Islet precursor cell (in vitro differentiated cells): ENCODE results near the gene CREB3L1.
A peak's percentile ranks its signal among the peaks of the same experiment; 100 is the strongest.

Source experiments
- DNase-seq: peaks from one replicate; pipeline ENCODE4 v3.0.0-alpha.2; 2018

The CREB3L1 gene

DNA sequence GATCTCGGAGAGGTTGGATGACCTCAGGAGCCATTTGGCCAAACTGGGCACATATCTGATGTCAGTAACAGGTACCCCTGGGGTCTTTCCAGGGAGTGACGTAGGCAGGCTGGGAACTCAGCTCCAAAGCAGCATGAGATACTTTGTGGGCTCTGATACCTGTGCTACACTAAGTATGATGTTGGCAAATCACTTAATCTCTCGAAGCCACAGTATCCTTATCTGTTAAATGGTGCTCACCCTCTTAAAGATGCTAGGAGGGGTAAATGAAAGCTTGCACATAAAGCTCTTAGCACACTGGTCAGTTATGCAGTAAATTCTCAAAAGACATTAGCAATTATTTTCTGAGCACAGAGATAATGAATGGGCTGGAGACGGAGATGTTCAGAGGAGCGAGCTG lies 52.7 kb downstream of the CREB3L1 start:
- peak; percentile 43 for DNase-seq

DNA sequence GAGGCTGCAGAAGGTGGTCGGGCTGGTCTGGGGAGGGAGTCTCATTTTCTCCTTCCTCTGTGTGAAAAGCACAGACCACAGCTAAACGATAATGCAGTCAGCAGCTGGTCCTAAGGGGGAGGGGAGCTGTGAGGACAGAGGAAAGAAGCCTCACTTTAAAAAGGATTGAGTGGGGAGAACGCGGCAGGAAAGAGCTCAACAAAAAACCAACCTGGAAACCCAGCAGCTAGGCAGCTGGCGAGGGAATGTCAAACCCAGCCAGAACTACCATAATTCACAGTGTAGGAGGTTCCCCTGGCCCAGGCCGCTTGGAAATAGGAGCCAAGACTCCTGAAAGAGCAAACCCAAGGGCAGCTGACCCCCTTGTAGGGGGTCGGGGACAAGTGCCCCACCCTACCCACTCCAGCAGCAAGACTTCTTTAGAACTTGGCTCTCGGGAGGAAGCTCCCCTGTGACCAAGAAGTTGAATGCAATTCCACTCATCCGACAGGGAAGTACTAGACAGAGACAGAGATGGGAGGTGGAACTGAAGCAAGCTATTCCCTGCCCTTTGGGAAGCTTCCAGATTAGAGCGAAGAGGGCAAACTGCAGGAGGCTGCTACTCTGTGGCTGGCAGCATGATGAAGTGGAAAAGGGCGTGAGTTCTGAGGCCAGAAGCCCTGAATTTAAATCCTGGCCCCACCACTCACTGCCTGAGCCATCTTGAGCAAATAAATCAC lies 53.3 kb downstream of the CREB3L1 start:
- DNase-seq, result peak; percentile 72

DNA sequence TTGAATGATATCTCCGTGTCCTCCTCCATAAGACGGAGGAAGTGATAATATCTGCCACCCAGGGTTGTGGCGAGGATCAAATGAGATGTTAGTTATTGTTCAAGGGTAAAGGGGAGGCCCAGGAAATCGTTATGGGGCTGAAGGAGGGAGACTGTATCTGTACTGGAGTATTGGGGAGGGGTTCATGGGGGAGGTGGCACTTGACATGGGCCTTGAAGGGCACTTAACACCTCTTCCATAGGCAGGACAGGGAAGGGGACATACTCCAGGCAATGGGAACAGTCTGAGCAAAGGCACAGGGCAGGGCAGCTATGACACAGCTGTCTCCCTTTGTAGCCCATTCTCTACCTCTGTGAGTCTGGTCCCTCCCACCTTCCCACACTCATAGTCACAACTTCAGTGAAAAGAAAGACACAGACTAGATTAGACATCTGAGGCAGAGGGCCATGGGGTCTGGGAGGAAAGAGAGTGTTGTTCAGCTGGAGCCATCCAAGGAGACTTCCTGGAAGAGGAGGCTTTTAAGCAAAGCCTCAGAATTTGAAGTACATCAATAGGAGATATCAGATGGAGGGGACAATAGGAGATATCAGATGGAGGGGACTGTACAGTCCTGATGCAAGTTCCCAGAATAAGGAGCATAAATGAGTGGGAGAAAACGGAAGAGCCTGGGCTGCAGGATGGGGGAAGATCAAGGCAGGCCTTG lies 54.0 kb downstream of the CREB3L1 start:
- peak; percentile 50 for DNase-seq

DNA sequence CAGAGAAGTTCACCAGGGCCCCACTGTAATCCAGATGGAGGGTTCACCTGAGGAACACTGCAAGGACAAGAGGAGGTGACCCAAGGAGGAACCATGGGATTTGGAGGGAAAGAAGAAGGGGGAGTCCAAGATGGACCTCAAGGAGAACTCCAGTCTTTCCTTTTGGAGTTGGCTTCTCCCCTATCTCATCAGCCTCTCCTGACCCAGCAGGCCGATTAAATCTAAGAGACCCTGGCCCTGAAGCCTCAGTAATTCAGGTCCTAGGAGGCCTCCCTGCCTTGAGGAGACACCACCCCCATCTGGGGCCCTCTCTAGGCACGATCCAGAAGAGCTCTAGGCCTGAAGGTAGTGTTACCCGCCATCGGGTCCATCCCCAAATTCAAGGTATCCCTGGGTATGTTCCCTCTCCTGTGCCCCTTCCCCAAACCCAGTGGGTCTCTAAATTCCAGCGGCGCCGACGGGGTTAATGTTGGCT lies 54.7 kb downstream of the CREB3L1 start:
- DNase-seq, result no peak

DNA sequence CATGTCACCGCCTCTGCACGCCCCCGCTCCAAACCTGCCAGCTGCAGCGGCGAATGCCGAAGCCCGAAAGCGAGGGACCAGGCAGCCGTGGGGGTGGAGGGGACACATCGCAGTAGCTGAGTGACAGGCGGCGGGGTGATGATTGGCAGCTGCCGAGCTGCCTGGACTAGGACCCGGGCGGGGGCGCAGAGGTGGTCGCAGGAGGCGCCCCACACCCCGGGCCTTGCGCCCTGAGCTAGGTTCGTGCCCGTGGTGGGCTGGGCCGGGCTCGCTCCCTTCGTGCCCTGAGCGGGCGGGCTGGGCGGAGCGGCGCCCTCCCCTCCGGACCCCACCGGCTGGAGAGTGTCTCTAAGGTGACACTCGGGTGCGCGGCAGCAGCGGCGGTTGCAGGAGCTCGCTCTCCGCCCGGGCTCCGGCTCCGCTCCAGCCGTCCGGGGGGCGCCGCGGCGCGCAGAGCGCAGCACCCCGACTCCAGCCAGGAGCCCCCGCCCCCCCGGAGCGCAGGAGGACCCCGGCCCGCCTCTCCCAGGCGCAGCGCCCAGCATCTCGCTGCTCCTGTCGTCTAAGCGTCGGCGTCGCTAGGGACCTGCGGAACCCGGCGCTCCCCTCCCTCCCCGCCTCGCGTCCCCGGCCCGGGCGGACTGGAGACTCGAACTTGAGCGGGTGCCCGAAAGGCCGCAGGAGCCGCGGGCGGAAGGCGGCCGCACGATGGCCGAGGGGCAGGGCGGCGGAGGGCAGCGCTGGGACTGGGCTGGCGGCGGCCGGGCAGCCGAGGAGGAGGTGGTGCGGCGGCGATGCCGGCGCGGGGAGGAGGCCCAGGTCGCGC lies 55.3 kb downstream of the CREB3L1 start:
- peak; percentile 64 for DNase-seq

DNA sequence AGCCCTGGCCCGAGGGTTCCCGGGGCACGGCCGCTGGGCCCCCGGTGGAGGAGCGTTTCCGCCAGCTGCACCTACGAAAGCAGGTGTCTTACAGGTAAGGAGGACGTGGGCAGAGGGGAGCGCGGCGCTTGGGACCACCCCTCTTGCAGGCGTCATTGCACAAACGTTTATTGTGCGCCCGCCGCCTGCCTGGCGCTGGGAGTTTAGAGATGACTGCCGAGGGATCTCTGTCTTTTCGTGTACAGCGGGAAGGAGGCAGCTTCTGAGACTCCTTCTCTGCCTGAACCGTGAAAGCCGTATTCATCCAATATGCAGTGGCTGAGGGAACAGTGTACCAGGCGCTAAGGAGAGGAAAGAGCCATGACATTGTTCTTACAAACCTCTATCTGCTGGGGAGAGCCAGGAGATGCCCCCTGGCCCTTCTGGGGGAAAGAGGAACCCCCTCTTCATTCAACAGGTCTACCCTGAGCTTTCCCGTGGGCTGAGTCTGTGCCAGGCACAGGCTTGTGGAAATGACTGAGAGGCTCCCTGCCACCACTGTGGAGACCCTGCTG lies 56.0 kb downstream of the CREB3L1 start:
- DNase-seq, result peak; percentile 74

DNA sequence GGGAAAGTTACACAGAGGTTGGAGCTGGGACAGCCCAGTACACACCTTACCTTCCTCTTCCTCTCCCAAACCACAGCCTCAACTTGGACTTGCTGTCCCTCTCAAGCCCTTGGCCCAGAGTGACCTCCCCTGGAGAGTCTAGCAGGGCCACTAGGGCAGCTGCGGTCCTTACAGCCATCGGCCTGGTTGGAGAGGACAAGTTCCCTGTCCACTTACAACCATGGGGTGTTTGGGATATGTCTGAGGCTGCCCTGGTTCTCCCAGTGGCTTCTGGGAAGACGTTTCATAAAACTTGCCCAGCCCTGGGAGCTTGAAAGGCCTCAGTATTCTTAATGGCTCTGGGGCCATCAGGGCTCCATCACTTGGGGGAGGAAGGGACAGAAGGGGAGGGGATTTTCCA lies 56.7 kb downstream of the CREB3L1 start:
- peak; percentile 54 for DNase-seq

DNA sequence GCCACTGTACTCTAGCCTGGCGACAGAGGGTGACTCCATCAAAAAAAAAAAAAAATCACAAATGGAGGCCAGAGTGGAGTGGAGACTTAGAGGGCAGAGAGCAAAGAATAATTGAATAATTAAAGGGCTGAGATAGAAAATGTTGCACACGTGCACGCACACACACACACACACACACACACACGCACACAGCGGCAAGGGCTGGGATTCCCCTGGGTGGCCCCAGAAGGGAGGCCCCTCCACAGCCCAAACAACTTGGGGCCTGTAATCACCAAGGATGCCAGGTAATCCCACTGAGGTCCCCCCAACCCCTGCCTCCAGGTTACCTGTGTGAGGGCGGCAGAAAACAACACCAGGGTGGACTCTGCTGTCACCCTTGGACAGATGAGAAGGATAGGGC lies 57.8 kb downstream of the CREB3L1 start:
- no peak for DNase-seq

DNA sequence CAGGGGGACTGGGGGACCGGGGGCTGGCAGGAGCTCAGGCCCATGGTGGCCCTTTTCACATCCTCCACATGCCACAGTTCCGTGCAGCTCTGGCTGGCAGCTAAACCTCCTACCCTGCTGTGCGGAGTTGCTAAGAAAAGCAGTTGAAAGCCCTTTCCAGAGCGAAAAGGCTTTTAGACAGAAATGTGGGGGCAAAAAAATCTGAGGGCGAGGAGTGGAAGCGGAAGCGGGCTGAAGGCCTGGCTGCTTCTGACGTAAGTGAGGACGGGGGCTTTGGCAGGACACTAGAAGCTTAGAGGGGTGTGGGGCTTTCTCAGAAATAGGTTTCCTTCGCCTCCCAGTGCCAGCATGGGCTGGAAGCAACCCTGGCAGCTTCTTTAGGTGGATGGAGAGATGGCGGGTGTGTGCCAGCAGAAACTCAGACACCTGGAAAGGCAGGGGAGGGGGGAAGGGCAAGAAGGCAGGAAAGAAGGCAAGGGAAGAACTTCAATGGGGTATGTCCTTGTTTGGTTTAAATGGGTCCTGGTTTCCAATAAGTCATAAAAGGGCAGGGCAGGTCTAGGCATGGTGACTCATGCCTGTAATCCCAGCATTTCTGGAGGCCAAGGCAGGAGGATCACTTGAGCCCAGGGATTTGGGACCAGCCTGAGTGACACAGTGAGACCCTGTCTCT lies 58.6 kb downstream of the CREB3L1 start:
- peak; percentile 55 for DNase-seq

DNA sequence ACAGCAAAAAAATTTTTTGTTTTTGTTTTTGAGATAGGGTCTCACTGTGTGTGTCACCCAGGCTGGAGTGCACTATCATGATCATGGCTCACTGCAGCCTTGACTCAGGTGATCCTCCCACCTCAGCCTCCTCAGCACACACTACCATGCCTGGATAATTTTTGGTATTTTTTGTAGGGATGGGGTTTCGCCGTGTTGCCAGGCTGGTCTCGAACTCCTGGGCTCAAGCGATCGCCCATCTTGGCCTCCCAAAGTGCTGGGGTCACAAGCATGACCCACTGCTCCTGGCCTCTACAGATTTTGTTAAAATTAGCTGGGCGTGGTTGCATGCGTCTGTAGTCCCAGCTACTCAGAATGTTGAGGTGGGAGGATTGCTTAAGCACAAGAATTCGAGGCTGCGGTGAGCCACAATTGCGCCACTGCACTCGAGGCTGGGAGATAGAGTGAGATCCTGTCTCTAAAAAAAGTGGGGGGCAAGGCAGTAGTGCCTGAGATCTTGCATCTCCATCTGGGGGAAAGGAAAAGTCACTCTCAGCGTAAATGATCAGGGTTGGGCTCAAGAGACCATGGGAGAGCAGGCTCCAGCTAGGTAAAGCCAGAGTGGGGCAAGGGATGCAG lies 59.2 kb downstream of the CREB3L1 start:
- DNase-seq, result peak; percentile 54

DNA sequence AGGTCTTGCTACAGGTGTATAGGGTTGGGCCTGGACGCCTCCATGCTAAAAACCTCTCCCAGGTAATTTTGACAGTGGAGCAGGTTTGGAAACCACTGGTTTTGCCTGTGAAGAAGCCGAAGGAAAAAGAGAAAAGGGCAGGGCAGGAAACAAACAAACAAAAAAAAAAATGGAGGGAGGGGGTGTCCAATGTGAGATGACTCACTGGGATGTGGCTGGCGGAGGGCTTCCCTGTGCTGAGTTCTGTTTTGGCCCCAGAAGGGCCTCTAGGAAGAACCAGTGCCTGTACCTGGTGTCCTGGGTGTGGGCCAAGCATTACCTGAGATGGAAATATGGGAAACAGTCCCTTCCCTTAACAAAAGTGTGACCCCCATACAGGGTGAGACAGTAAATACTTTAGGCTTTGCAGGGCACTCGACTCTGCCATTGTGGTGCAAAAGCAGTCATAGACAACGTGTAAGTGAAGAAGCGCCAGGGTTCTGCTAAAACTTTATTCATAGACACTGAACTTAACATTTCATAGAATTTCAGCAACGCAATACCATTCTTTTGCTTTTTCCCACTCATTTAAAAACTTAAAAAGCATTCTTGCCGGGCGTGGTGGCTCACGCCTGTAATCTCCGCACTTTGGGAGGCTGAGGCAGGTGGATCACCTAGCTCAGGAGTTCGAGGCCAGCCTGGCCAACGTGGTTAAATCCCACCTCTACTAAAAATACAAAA lies 60.3 kb downstream of the CREB3L1 start:
- DNase-seq, result peak; percentile 51

DNA sequence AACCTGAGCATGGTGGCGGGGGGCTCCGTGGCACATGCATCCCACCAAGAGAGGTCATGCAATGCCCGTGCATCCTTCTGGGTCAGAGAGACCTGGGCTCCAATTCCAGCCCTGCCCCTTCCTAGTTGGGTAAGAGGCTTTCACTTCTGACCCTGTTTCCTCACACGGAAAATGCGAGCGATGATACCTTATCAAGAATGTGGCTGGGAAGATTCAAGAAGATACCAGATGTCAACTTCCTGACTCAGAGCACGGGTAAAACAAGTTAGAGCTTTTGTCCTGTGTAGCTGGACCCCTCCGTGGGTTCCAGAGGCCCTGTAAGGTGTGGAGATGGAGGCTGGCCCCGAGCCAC lies 61.1 kb downstream of the CREB3L1 start:
- DNase-seq, result peak; percentile 60

DNA sequence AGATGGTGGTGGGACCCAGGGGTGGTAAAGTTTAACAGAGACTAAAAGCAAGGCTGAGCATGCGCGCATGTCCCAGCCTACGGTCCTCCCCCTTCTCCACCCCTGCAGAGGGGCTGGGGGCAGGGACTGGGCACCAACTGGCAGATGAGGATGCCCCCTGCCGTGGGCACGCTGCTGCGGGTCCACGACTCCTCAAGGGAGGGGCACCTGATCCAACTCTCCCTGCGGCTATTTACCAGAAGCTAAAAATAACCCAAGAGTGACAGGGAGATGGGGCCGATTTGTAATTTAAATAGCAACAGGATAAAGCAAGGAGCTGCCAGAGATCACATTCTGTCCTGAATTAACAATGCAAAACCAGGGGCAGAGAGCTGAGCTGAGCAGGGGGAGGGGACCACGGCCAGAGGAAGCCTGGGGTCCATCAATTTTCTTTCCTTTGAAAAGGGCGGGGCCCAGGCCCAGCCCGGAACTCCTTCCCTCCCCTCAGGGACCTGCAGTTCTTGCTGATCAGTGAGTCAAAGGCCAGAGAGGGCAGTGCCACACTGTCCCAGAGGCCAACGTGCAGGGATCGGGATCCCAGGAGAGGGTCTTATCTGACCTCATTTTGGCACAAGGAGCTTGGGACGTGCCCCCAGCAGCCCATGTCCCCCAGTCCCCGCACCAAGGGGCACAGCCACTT lies 61.7 kb downstream of the CREB3L1 start:
- DNase-seq, result peak; percentile 85

DNA sequence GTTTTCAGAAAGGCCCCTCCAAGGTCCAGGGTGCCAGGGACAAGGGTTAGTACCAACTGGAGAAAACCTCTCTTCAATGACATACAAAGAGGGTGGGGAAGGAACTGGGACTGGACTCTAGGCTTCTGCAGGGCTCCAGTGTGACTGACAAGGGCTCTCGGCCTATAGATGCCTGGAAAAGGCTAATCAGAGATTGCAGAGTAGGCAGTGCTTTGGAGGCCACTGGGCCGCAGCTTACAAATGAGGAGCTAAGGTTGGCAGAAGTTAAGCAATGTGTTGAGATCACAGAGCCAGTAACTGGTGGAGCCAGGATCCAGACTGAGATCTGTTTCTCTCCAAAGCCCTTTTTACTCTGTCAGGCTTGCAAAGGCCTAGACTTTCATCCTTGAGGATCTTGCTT lies 62.4 kb downstream of the CREB3L1 start:
- DNase-seq, result no peak

DNA sequence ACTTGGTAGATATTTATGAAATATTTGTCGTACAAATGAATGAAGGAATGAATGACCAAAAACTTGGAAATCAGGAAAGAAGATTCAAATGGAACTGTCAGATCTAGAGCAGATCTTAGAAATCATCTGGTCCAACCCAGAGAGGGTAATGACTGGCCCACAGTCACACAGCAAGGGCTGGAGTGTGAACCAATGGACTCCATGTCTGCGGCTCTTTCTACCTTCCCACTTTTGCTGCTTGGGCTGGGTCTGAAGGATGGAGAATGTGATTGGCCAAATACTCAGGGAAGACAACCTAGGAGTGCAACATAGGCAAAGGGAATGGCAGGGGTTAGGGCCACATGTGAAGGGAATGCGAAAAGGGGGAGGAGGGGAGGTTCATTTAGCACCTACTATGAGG lies 64.0 kb downstream of the CREB3L1 start:
- no peak for DNase-seq

DNA sequence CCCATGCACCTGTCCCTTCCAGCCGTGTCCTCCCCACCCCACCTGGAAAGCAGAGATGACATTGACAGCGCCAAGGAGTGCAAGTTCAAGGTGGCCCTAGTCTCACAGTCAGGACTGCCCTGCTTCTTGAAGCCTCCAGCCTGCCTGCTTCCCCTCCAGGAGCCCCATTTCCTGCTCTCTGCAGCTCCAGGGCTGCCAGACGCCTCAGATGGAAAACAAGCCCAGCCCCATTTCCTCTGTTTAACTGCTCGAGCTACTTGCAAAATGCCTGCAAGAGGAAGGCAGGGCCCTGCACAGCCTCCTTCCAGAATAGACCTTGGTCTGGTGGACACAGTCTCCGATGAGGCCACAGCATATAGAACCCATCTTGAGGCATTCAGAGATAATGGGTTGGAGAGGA lies 64.8 kb downstream of the CREB3L1 start:
- peak; percentile 84 for DNase-seq

DNA sequence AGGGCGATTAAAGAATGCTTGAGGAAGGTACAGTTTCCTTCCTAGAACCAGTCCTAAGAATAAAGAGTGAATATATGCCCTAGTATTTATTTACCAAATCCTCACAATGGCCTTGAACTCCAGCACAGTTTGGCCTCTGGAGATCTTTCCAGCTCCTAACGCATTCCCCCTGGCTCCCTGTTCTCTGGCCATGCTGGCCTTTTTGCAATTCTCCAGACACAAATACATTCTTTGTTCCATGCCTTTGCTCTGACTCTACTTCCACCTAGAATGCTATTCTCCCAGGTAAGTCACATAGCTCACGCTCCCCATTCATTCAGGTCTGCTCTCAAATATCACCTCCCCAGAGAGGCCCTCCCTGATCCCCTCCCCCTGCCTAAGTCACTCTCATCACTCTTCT lies 66.1 kb downstream of the CREB3L1 start:
- peak; percentile 83 for DNase-seq

DNA sequence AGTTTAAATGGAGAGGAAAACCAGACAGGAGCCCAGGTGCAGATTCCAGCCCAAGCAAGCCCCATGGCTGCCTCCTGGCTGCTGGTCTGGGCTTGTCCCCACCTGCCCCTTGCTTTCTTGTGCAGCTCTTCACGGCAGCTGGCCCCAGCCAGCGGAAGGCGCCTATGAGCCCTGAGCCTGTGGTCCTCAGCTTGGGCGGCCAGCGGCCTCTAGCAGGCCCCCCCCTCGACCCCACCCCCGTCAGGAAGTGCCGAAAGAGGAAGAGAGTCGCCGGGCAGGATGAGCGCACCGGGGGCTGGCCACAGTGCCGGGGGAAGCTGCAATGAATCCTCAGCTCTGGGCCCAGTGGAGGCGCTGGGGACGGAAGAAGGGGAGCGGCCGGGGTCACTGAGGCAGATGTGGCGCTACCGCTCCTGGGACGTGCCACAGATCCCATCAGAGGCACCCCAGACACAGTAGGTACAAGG lies 67.7 kb downstream of the CREB3L1 start:
- peak; percentile 88 for DNase-seq

DNA sequence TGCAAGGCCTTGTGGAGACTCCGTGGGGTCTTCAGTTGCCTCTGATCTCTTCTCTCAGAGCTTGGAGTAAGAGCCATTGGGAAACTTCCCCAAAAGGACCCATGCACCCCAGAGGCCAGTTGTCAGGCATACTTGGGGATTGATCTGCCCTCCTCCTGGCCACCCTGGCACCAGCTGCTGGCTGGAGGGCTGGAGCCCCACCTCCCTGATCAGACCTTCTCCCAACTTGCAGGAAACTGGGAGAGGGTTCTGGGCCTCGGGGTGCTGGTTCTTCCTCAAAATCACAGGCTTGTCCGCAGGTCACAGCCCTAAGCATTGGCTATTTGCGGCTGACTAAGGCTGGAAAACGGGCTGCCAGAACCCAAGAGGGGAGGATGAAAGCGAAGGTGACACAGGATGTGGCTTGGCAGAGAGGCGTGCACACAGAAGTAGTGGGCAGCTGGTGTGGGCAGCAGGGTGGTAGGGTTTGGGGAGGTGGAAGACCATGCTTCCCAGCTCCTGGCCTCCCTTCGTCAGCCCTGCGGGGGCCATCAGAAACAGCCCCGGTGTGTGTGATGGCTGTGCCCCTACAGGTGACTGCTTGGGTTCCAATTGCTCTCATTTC lies 68.5 kb downstream of the CREB3L1 start:
- peak; percentile 57 for DNase-seq

DNA sequence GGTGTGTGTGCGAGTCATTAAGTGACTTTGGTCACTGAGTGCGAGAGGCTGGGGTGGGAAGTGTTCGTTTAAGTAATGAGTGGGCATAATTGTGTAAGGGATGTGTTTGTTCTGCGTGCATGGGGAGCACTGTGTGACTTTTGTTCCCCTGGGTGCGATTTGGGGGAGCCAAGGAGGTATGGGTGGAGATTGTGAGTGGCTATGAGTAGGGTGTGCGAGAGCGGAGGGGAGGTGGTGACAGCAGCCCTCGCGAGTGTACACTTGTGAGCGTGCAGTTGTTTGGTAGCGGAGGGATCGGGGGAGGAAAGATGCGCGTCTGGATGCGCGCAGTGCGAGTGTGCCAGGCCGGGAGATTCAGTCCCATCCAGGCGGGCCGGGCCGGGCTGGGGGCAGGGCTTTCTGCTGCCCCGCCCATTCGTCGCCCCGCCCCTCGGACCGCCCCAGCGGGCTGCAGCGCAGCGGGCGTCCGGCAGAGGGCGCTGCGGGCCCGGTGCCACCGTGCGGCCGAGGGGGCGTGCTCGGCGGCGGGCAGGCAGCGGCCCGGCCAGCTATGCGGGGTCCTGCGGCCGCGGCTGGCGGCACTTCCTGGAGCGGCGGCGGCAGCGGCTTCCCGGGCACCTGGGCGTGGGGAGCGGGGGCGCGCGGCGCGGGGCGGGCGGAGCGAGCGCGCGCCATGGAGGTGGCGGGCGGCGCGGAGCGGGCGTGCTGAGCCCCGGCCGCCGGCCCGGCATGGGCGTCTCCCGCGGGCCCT lies 69.6 kb downstream of the CREB3L1 start, which contains the start of gene DGKZ:
Gene DGKZ, plus strand, starts transcription at position 578 of the 751 bp plus-strand sequence. CDS start 197 bp downstream, outside the sequence.
- DNase-seq, result peak; percentile 93
